Measurements from ENCODE around the gene MRPS18C. TPM values are rescaled to one million over a fixed set of nuclear protein-coding genes. Genes with fewer than 3 reads are reported as not detected.
A peak's percentile ranks its signal among the peaks of the same experiment; 100 is the strongest.

Gene MRPS18C
- 60.1 and 93.5 TPM in 2 replicates for total RNA-seq (2014; rRNA removed; shearing (Covaris generic))

DNA sequence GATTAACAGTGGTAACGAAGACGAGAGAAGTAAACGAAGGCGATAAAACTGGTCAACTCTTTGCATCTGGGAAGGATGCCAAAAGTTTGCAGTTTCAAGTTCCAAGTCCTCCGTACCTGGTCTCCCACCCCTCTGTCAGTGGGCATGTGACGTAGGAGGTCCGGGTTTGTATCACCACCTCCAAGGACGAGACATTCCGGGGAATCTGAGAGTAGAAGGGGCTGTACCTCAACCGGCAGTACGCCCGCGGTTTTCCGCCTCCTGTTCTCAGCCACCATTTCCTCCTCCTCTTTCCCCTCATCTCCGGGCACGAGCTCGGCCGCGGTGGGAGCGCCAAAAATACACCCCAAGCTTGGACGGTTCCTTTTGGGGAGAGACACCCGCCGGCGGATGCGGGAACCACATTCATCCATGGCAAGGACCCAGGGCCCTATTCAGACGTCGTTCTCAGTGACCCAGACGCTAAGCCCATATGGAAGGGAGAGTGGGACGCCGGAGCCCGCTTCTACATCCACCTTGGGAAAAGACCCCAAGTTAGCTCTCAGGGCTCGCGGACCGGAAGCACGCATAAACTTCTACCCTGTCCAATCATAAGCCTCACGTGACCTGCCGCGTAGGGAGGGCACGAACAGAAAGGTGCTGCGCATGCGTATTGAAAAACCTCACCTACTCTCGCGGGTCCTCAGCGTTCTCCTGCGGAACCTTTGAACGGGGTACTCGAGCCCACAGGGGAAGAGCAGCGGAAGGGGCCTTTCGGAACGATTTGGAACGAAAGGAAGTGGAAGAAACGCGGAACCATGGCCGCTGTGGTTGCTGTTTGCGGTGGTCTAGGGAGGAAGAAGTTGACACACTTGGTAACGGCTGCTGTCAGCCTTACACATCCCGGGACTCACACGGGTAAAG is at the start of gene MRPS18C, which contains the start of gene HELQ:
TSS of gene MRPS18C (plus strand) at position 778 of the 903 bp plus-strand sequence. CDS start at position 798, 20 bp downstream.
TSS of gene HELQ (minus strand) at position 543 of the 903 bp plus-strand sequence. CDS start at position 413, 130 bp downstream.
- peaks cover 8% of the 10 kb centered on the region; the same call in 1 of the 2 replicates for H3K4me1 ChIP-seq

DNA sequence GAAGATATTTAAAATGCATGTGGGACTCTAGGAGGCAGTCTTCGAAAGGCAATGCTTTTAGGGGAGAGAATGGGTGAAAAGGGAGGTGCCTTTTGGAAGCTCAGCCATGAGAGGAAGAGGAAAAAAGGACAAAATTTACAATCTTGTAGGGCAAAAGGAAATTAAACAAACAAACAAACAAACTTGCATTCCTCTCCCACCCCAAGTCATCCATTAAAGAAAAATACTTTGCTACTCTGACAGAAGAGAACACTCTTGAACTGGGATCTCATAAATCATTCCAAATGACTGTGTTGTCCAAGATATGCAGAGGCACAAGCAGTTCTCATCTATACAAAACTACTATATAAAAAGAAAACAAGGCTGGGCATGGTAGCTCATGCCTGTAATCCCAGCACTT is 47.0 kb upstream of the MRPS18C start:
- Histone ChIP-seq H3K4me3 (no peak overlapping the region), H3K27me3 (no peaks in the 10 kb centered on the region), H3K9me3 (replicated peaks) (no peaks in the 10 kb centered on the region), H3K36me3 (peaks cover 40% of the 10 kb centered on the region), H3K4me1 (no peaks in the 10 kb centered on the region), H3K27ac (no peak overlapping the region)
- no peak for DNase-seq

More for the DNA sequence above, at the start of gene MRPS18C, which contains the start of gene HELQ:
- H3K9me3 ChIP-seq (replicated peaks): no peaks in the 10 kb centered on the region
- peak within 1 kb of the TSS; percentile 87 for H3K27ac ChIP-seq
- H3K27me3 ChIP-seq: no peaks in the 10 kb centered on the region
- peaks cover 43% of the 10 kb centered on the region for H3K36me3 ChIP-seq
- peak within 1 kb of the TSS; percentile 78 for H3K4me3 ChIP-seq
- DNase-seq: peak; percentile 99 to 100

DNA sequence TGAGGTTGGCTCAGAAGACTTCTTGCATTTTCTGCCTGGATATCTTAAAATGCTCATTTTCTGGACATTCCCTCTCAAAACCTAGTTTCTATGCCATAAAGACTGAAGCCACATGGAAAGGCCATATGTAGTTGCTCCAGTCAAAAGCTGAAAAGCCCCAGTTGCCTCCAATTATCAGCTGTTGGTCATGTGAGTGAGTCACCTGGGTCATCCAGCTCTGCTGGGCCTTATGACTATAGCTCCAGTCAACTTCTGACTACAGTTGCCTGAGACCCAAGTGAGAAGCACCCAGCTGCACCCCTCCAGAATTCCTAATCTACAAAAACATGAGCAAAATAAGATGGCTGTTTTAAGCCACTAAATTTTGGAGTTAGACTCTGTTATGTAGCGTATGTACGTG is 42.2 kb upstream of the MRPS18C start:
- Histone ChIP-seq H3K9me3 (replicated peaks) (no peaks in the 10 kb centered on the region), H3K36me3 (peaks cover 44% of the 10 kb centered on the region), H3K4me3 (no peak overlapping the region), H3K27ac (no peak overlapping the region), H3K27me3 (no peaks in the 10 kb centered on the region), H3K4me1 (no peaks in the 10 kb centered on the region)
- no peak for DNase-seq

DNA sequence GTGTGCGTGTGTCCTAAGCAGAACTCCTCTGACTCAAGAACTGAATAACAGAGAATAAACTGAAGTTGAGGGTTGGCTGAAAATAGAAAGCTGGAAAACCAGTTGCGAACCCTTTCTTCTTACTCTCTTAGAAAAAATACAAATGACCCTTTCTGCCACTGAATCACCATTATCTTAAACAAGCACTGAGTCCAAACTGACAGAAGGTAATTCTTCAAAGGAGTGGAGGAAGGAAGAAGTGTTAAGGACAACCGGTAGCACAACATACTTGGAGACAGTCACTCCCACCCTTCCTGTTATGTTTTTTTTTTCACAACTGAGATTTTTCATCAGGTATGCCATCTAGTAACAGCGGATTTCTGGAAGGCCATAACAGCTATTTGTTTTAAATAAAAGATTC is 38.3 kb upstream of the MRPS18C start:
- Histone ChIP-seq H3K4me3 (no peak overlapping the region), H3K4me1 (no peaks in the 10 kb centered on the region), H3K9me3 (replicated peaks) (no peaks in the 10 kb centered on the region), H3K27me3 (no peaks in the 10 kb centered on the region), H3K27ac (no peak overlapping the region), H3K36me3 (peaks cover 55% of the 10 kb centered on the region)
- DNase-seq: no peak

DNA sequence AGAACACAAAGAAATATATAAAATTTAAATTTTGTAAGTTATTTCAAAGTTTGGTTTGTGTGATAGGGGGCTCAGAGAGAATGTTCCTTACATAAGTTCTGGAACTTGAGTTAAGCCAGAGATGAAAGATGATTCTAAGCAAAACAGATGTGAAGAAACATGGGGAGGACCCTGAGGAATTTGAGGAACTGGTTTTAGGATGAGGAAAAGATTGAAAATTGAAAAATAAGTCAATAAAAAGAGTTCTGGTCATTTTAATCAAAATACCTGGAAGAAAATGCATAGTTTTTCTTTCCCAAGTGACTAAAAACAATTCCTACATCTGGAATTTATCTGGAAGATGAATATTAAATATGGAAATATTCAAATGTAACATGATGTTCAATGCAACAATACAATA is 37.6 kb upstream of the MRPS18C start:
- Histone ChIP-seq H3K27ac (no peak overlapping the region), H3K9me3 (replicated peaks) (no peaks in the 10 kb centered on the region)

DNA sequence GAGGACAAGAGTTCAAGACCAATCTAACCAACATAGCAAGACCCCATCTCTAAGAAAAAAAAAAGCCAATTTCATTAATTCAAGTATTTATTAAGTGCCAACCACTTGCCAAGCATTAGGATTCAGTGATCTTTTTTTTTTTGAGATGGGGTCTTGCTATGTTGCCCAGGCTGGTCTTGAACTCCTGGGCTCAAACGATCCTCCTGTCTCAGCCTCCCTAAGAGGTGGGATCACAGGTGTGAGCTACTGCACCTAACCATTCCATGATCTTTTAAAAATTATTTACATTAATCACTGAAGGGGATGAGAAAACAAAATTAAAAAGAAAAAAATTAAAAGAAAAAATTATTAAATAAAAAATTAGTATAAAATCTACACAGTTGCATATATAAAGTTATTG is 24.7 kb upstream of the MRPS18C start:
- no peak for DNase-seq
- 0 out of 2 replicates have a peak, but pooled peaks cover 2% of the 10 kb centered on the region for H3K9me3 ChIP-seq (replicated peaks)
- no peak overlapping the region for H3K4me3 ChIP-seq
- H3K27ac ChIP-seq: no peak overlapping the region
- H3K36me3 ChIP-seq: peaks cover 46% of the 10 kb centered on the region
- no peaks in the 10 kb centered on the region for H3K27me3 ChIP-seq
- H3K4me1 ChIP-seq: no peaks in the 10 kb centered on the region

More for the DNA sequence above, 37.6 kb upstream of the MRPS18C start:
- Histone ChIP-seq H3K27me3 (no peaks in the 10 kb centered on the region), H3K36me3 (peaks cover 53% of the 10 kb centered on the region), H3K4me1 (no peaks in the 10 kb centered on the region), H3K4me3 (no peak overlapping the region)
- DNase-seq: no peak

DNA sequence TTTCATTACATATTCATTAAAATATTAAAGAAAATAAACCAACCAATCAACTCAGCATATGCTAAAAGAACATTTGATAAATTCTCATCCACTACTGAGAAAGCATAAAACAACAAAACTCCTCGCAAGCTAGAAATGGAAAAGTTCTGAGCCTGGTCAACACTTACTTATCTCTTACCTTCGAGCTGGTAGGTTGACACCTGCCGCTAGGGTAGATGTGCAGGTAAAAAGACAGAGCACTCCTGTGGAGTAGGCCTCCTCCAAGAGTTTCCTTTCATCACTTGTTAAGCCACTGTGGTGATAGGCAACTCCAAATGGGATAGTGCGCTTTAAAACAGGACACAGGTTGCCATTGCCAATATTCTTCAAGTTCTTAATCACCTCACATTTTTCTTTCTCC is 19.2 kb upstream of the MRPS18C start:
- peaks cover 34% of the 10 kb centered on the region for H3K36me3 ChIP-seq
- DNase-seq: no peak
- no peaks in the 10 kb centered on the region for H3K9me3 ChIP-seq (replicated peaks)
- no peak overlapping the region for H3K4me3 ChIP-seq
- H3K27me3 ChIP-seq: no peaks in the 10 kb centered on the region
- H3K4me1 ChIP-seq: no peaks in the 10 kb centered on the region
- no peak overlapping the region for H3K27ac ChIP-seq

DNA sequence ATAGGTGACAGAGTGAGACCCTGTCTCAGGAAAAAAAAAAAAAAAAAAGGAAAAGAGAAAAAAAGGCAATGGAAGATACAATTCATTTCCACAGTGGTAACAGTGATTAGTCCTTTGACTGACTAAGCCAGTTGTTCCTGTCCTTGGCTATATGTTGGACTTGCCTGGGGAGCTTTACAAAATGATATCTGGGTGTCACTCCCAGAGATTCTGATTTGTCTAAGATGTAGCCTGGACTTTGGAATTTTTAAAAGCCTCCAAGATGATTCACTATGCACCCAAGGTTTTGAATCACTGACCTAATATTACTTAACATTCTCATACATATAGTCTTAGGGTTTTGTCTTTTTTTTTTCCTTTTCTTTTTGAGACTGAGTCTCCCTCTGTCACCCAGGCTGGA is 17.1 kb upstream of the MRPS18C start:
- H3K4me1 ChIP-seq: no peaks in the 10 kb centered on the region
- no peak overlapping the region for H3K27ac ChIP-seq
- H3K9me3 ChIP-seq (replicated peaks): no peaks in the 10 kb centered on the region
- H3K27me3 ChIP-seq: no peaks in the 10 kb centered on the region
- DNase-seq: no peak
- H3K4me3 ChIP-seq: no peak overlapping the region
- peaks cover 34% of the 10 kb centered on the region for H3K36me3 ChIP-seq

DNA sequence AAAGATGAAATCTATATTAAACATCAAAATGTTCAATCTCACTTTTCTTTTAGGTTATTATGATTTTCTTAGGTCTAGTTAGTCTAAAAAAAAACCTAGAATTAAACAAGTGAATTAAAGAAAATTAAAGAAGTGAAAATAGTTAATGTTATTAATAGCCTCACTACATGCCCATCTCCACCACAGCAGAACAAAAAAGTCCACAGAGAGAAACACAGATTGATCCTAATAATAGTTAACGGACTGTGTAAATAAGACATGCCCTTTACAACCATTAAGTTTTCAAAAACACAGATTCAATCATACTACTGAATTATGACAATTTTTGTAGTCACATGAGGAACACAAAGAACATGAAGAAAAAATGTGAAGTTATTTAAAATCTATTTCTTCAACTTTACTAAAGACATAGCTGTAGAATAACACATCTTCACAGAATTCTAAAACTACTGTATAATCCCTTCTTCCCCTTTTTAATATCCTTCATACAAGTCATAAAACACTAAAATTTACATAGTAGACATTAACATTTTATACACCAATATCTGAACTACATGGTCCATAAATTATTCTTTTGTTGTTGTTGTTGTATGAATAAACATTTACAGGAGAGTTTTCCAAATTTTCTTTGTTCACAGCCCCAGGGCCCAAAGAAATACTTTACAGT is 15.6 kb upstream of the MRPS18C start:
- peaks cover 36% of the 10 kb centered on the region for H3K36me3 ChIP-seq
- H3K9me3 ChIP-seq (replicated peaks): no peaks in the 10 kb centered on the region
- no peak overlapping the region for H3K27ac ChIP-seq
- no peak overlapping the region for H3K4me3 ChIP-seq
- no peaks in the 10 kb centered on the region for H3K4me1 ChIP-seq
- DNase-seq: no peak
- no peaks in the 10 kb centered on the region for H3K27me3 ChIP-seq

DNA sequence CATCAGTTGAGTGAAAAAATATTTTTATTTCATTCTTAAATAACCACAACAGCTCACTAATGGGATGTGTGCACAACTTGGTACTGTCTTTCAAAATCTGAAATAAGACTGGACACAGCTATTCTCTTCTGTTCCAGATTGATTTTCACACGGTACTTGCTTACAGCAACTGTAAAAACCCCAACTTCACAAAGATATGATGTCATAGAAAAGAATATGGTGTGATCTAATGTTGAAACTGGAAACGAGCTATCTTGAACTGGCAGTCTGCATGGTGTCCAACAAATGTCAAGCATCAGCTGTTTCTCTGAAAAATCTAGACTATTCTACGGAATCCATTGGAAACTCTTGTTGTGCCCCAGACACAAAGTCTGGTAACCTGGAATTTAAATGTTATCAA is 15.0 kb upstream of the MRPS18C start:
- H3K36me3 ChIP-seq: peaks cover 36% of the 10 kb centered on the region
- H3K9me3 ChIP-seq (replicated peaks): no peaks in the 10 kb centered on the region
- H3K4me1 ChIP-seq: no peaks in the 10 kb centered on the region
- DNase-seq: no peak
- no peak overlapping the region for H3K27ac ChIP-seq
- no peak overlapping the region for H3K4me3 ChIP-seq
- H3K27me3 ChIP-seq: no peaks in the 10 kb centered on the region

DNA sequence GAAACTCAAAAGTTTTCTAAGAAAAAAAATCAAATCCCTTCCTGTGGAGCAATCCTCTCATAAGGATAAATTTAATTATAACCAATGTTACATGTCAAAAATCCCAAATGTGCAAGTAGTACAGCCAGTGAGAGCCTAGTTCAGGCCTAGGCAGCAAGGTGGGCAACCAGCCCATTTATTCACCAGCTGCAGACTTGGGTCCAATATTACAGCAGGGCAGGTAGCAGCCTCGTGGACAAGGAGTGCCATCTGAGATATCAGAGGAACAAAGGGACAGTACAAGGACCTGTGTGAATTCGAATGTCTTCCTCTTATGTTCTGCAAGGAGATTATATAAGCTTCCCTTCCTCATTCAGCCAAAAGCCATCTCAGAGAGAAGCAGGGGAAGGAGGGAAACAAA is 6.8 kb upstream of the MRPS18C start:
- DNase-seq: no peak
- no peaks in the 10 kb centered on the region for H3K4me1 ChIP-seq
- no peaks in the 10 kb centered on the region for H3K9me3 ChIP-seq (replicated peaks)
- no peak overlapping the region for H3K27ac ChIP-seq
- no peaks in the 10 kb centered on the region for H3K27me3 ChIP-seq
- peaks cover 22% of the 10 kb centered on the region for H3K36me3 ChIP-seq
- H3K4me3 ChIP-seq: no peak overlapping the region

DNA sequence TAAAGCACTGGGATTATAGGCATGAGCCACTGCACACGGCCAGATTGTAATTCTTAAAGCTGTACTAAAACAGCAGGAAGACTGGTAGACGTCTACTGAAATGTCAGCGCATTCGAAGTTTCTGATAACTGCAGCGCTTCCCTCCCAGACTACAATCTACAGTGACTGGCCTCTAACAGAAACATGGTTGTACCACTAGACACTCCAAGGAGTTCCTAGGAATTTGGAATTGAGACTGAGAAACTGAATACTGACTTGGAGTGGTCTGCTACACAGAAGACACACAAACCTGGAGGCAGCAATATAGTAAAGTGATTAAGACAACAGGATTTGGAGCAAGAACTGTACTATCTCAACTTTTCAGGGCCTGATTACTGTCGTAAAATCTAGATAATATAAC is 1.2 kb upstream of the MRPS18C start:
- peak overlapping the region; percentile 78 for H3K4me3 ChIP-seq
- H3K36me3 ChIP-seq: peaks cover 37% of the 10 kb centered on the region
- DNase-seq: peak in 1 of 2 experiments; percentile 22
- H3K27ac ChIP-seq: peak overlapping the region; percentile 87
- H3K27me3 ChIP-seq: no peaks in the 10 kb centered on the region
- H3K9me3 ChIP-seq (replicated peaks): no peaks in the 10 kb centered on the region
- H3K4me1 ChIP-seq: peaks cover 8% of the 10 kb centered on the region; the same call in 1 of the 2 replicates

DNA sequence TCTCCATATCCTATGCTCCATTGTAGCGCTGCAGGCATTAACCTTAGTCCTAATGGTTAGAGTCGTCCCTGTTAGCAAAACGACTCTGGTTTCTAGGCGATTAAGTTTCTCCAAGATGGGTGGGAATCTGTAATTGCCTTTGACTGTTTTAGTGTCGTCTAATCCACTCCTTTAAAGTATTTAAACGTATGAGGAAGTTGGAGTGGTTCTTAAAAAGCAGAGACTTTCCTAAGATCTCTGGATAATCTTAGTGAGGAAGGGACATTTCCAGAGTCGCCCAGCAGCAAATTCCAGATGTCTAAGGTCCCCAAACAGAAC is 285 bp downstream of the MRPS18C start:
- peaks cover 8% of the 10 kb centered on the region; the same call in 1 of the 2 replicates for H3K4me1 ChIP-seq
- peak overlapping the region; percentile 78 for H3K4me3 ChIP-seq
- H3K9me3 ChIP-seq (replicated peaks): no peaks in the 10 kb centered on the region
- peaks cover 48% of the 10 kb centered on the region for H3K36me3 ChIP-seq
- DNase-seq: no peak
- H3K27me3 ChIP-seq: no peaks in the 10 kb centered on the region
- H3K27ac ChIP-seq: peak overlapping the region; percentile 87

DNA sequence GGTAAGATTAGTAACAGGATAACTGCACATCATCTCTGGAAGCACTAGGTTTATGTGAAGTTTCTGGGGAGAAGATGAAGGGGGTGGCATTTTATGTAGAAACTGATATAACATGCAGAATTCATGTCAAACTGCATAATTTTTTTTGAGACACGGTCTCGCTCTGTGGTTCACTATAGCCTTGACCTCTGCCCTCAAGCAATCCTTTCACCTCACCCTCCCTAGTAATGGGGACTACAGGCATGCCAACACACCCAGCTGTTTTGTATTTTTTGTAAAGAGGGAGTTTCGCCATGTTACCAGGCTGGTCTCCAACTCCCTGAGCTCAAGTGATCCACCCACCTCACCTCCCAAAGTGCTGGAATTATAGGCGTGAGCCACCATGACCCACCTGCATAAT is 17.6 kb downstream of the MRPS18C start:
- no peaks in the 10 kb centered on the region for H3K27me3 ChIP-seq
- DNase-seq: no peak
- H3K9me3 ChIP-seq (replicated peaks): no peaks in the 10 kb centered on the region
- H3K4me3 ChIP-seq: no peak overlapping the region
- H3K36me3 ChIP-seq: peaks cover 4% of the 10 kb centered on the region
- H3K27ac ChIP-seq: no peak overlapping the region
- no peaks in the 10 kb centered on the region for H3K4me1 ChIP-seq

DNA sequence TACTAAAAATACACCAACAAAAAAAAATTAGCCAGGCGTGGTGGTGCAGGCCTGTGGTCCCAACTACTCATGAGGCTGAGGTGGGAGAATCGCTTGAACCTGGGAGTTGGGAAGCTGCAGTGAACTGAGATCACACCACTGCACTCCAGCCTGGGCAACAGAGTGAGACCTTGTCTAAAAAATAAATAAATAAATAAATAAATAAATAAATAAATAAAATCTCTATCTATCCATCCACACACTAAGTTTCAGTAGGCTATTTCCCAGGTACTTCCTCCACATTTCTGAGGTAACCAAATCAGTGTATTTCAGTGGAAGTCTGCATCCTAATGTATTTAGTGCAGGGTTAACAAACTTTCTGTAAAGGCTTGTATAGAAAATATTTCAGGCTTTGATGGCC is 18.1 kb downstream of the MRPS18C start:
- DNase-seq: no peak
- H3K4me1 ChIP-seq: no peaks in the 10 kb centered on the region
- H3K27me3 ChIP-seq: no peaks in the 10 kb centered on the region
- no peaks in the 10 kb centered on the region for H3K9me3 ChIP-seq (replicated peaks)
- peaks cover 7% of the 10 kb centered on the region for H3K36me3 ChIP-seq
- H3K4me3 ChIP-seq: no peak overlapping the region
- H3K27ac ChIP-seq: no peak overlapping the region
